ENCODE results near the gene NCAM2. TPM values are rescaled to one million over a fixed set of nuclear protein-coding genes. Genes with fewer than 3 reads are reported as not detected.

The NCAM2 gene
- total RNA-seq, 1 donor from 2014 or later = 1.3 TPM

DNA sequence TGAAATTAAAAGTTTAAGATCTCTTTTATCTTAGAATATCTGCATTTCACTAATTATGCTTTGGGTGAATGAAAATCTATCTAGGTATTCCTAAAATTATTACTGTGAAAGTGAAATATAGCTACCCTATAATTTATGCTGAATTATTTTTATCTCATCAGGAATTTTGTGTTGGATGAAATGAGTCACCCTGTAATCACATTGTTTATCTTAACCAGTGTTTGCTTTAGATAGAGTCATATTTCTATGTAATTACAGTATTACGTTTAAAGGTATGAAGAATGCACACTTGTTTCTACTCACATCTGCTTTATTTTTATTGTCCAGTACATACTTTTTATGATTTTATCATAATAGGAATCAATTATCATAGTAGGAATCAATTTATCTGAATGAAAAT lies 249.2 kb downstream of the NCAM2 start:
- H3K36me3 ChIP-seq (ENCODE audit: control insufficient read depth, insufficient read depth, low read length) = no peaks in the 10 kb centered on the region
- H3K4me3 ChIP-seq (ENCODE audit: low read depth, low read length) = no peak overlapping the region
- TF ChIP-seq, protein P1, sequence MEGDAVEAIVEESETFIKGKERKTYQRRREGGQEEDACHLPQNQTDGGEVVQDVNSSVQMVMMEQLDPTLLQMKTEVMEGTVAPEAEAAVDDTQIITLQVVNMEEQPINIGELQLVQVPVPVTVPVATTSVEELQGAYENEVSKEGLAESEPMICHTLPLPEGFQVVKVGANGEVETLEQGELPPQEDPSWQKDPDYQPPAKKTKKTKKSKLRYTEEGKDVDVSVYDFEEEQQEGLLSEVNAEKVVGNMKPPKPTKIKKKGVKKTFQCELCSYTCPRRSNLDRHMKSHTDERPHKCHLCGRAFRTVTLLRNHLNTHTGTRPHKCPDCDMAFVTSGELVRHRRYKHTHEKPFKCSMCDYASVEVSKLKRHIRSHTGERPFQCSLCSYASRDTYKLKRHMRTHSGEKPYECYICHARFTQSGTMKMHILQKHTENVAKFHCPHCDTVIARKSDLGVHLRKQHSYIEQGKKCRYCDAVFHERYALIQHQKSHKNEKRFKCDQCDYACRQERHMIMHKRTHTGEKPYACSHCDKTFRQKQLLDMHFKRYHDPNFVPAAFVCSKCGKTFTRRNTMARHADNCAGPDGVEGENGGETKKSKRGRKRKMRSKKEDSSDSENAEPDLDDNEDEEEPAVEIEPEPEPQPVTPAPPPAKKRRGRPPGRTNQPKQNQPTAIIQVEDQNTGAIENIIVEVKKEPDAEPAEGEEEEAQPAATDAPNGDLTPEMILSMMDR (IDR thresholded peaks at IDR 0.05; ENCODE audit: insufficient read depth, low read length, severe bottlenecking) = no peak
- FAIRE-seq (no peak), DNase-seq (ENCODE audit: low read depth) (peak; percentile 21)
- H3K27me3 ChIP-seq (ENCODE audit: control insufficient read depth, insufficient read depth, low read length) = no peaks in the 10 kb centered on the region

DNA sequence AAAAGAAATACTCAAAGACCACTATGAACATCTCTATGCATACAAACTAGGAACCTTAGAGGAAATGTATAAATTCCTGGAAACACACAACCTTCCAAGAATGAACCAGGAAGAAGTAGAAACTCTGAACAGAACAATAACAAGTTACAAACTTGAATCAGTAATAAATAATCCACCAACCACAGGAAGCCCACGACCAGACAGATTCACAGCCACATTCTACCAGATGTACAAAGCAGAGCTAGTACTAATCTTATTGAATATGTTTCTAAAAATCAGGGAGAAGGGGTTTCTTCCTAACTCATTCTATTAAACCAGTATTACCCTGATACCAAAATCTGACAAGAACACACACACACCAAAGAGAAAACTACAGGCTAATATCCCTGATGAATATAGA lies 263.8 kb downstream of the NCAM2 start:
- no peak overlapping the region for H3K4me3 ChIP-seq (ENCODE audit: low read depth, low read length)
- H3K36me3 ChIP-seq (ENCODE audit: control insufficient read depth, insufficient read depth, low read length) = no peaks in the 10 kb centered on the region
- DNase-seq (ENCODE audit: low read depth) (no peak), FAIRE-seq (no peak)
- TF ChIP-seq, protein P1 (IDR thresholded peaks at IDR 0.05; ENCODE audit: insufficient read depth, low read length, severe bottlenecking) = no peak
- no peaks in the 10 kb centered on the region for H3K27me3 ChIP-seq (ENCODE audit: control insufficient read depth, insufficient read depth, low read length)

DNA sequence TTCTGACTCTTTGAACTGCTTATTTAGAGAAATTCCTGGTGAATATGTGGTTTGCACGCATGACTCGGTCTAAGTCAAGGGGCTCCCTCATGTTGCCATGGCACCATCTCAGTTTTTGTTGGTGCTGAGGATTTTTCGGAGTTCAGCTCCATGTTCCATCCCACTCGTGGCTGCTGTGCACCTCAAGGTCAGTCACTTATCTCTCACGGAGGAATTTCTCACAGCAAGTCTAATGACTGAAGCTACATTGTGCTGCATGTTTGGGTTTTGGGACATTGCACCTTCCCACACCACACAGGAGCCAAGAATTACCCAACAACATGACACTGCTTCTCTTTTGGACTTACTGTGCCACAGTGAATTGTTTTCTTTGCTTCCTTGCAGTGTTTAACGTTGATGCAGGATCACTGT lies 269.9 kb downstream of the NCAM2 start:
- Histone ChIP-seq H3K4me3 (ENCODE audit: low read depth, low read length) (no peak overlapping the region), H3K36me3 (ENCODE audit: control insufficient read depth, insufficient read depth, low read length) (no peaks in the 10 kb centered on the region), H3K27me3 (ENCODE audit: control insufficient read depth, insufficient read depth, low read length) (no peaks in the 10 kb centered on the region)
- TF ChIP-seq, protein P1 (IDR thresholded peaks at IDR 0.05; ENCODE audit: insufficient read depth, low read length, severe bottlenecking) = no peak
- DNase-seq (ENCODE audit: low read depth) (no peak), FAIRE-seq (peak; percentile 13)

DNA sequence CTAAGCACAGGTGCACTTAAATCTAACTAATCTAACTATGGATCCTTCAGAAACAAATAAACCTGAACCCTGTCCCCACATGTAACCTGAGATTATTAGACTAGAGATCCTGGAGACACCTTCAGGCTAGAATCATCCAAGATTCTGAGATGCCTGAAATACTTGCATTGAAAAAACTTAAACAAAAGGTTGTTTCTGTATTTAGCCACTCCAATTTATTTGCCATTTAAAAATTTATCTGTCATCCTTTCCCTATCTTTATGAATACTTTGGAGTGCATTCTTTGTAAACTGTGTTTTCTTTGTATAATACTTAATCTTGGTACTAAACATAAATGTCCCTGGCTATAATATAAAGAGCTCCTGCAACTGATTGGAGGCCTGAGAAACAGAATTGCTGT lies 270.7 kb downstream of the NCAM2 start:
- Histone ChIP-seq H3K4me3 (ENCODE audit: low read depth, low read length) (no peak overlapping the region), H3K27me3 (ENCODE audit: control insufficient read depth, insufficient read depth, low read length) (no peaks in the 10 kb centered on the region), H3K36me3 (ENCODE audit: control insufficient read depth, insufficient read depth, low read length) (no peaks in the 10 kb centered on the region)
- DNase-seq (ENCODE audit: low read depth) (no peak), FAIRE-seq (no peak)
- TF ChIP-seq, protein P1 (IDR thresholded peaks at IDR 0.05; ENCODE audit: insufficient read depth, low read length, severe bottlenecking) = no peak

DNA sequence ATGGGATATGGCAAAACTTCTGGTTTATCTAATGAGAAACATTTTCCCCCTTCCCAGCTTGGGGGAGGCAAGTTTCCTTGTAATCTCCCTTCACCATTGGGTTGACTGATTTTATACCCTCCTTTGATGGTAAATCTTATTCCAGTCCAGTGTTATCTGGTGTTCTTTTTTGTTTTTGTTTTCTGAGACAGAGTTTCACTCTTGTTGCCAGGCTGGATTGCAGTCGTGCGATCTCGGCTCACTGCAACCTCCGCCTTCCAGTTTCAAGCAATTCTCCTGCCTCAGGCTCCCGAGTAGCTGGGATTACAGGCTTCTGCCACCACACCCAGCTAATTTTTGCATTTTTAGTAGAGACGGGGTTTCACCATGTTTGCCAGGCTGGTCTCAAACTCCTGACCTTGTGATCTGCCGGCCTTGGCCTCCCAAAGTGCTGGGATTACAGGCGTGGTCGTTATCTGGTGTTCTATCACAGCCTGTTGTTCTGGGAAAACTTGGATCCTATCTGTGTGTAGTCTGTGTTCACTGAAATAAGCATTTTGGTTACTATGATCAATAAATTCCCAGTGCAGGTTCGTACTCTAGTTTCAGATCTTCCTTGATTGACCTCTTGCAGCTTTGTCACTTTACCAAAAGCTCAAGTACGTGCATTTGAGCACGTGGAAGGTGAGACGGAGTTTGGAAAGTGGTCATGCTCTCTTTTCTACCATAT lies 281.1 kb downstream of the NCAM2 start:
- Histone ChIP-seq H3K36me3 (ENCODE audit: control insufficient read depth, insufficient read depth, low read length) (no peaks in the 10 kb centered on the region), H3K27me3 (ENCODE audit: control insufficient read depth, insufficient read depth, low read length) (no peaks in the 10 kb centered on the region), H3K4me3 (ENCODE audit: low read depth, low read length) (no peak overlapping the region)
- FAIRE-seq (no peak), DNase-seq (ENCODE audit: low read depth) (no peak)
- TF ChIP-seq, protein P1 (IDR thresholded peaks at IDR 0.05; ENCODE audit: insufficient read depth, low read length, severe bottlenecking) = no peak

DNA sequence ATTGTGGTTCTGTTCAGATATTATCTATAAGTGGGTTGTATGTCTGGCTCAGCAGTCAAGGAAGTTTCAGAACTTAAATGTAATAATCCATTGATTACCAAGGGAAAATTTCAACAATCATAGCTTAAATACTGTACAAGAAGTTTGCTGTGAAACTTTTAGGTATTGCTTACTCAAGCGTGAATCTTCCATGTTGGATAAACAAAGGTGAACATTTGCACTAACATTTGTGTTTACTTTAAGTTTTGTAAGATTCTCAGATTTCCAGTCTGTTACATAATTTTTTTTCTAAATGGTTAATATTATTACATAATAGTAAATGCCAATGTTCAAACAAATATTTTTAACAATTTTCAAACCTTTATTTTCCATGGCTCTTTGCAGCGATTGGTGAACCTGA lies 285.6 kb downstream of the NCAM2 start:
- no peak overlapping the region for H3K4me3 ChIP-seq (ENCODE audit: low read depth, low read length)
- no peak for FAIRE-seq
- TF ChIP-seq, protein P1 (IDR thresholded peaks at IDR 0.05; ENCODE audit: insufficient read depth, low read length, severe bottlenecking) = no peak

More for the DNA sequence above, 285.6 kb downstream of the NCAM2 start:
- DNase-seq (ENCODE audit: low read depth) = no peak
- Histone ChIP-seq H3K27me3 (ENCODE audit: control insufficient read depth, insufficient read depth, low read length) (no peaks in the 10 kb centered on the region), H3K36me3 (ENCODE audit: control insufficient read depth, insufficient read depth, low read length) (no peaks in the 10 kb centered on the region)
